Subcutaneous adipose tissue (tissue), 4 donors: ENCODE results near the gene ERN1. TPM values are rescaled to one million over a fixed set of nuclear protein-coding genes. Genes with fewer than 3 reads are reported as not detected.

Experiments
- total RNA-seq, 4 donors: library from RNA; depleted of rRNA; stranded (reverse); fragments of >200 nt; gene quantifications; one replicate each; pipeline ENCODE4 v1.1.0, GENCODE V29; 2016
- TF ChIP-seq, protein P1 (sequence below): fragments of 450-650 bp; IDR thresholded peaks from one replicate; pipeline ENCODE4 v1.5.1; 2016; ENCODE audit warnings: low read depth, mild to moderate bottlenecking, control low read depth, antibody characterized with exemption, moderate library complexity

ERN1 gene
- total RNA-seq, 4 donors from 2014 or later: 9.6 to 13.1 (median 11.7) TPM

DNA sequence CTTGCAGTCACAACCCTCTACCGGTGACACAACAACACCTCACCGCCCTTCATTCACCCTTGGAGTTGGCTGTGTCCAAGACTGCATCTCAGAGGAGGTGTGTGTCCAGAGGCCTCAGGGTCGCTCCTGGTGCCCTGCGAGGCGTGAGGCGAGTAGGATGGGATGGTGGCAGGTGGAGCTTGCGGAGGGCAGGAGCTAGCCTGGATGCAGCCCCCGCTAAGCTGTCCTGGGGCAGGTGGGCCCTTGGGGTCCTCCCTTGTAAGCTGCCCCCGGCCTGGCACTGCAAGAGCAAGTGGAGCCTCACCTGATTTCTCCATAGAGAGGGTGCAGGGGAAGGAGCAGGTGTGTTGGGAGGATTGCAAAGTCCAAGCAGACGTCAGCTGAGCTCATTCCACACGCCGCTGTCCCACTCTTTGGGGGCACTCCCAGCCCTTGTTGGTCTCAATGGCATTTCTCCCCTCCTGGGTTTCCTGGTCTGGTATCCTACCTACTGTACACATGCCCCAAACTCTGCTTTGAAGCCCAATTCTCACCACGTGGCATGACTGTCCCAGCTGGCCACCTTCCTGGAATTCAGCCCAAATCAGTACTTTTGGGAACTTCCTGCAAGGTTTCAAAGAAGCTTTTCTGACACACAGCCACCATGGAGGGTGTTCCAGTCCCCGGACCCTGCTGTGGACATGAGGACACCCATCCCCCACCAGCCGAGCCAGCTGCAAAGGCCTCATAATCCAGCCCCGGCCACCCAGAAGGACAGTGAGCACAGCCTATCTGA is 91.4 kb downstream of the ERN1 start:
- TF ChIP-seq, protein P1, sequence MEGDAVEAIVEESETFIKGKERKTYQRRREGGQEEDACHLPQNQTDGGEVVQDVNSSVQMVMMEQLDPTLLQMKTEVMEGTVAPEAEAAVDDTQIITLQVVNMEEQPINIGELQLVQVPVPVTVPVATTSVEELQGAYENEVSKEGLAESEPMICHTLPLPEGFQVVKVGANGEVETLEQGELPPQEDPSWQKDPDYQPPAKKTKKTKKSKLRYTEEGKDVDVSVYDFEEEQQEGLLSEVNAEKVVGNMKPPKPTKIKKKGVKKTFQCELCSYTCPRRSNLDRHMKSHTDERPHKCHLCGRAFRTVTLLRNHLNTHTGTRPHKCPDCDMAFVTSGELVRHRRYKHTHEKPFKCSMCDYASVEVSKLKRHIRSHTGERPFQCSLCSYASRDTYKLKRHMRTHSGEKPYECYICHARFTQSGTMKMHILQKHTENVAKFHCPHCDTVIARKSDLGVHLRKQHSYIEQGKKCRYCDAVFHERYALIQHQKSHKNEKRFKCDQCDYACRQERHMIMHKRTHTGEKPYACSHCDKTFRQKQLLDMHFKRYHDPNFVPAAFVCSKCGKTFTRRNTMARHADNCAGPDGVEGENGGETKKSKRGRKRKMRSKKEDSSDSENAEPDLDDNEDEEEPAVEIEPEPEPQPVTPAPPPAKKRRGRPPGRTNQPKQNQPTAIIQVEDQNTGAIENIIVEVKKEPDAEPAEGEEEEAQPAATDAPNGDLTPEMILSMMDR: no peak

DNA sequence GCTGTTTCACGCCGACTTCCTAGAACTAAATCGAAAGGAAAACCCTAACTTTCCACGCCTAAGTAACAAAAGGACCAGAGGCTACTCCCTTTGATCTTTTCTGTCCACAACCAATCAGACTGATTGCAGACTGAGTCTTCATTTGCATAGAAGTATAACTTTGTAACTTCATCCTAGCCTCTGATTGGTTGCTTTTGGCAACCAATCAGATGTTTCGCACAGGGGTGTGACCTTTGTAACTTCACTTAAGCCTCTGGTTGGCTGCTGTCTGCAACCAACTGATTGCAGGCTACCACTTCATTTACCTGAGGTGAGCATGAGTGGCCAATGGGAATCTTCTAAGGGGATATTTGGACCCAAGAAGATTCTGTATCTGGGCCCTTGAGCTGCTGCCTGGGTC is 92.1 kb downstream of the ERN1 start:
- TF ChIP-seq, protein P1: no peak

DNA sequence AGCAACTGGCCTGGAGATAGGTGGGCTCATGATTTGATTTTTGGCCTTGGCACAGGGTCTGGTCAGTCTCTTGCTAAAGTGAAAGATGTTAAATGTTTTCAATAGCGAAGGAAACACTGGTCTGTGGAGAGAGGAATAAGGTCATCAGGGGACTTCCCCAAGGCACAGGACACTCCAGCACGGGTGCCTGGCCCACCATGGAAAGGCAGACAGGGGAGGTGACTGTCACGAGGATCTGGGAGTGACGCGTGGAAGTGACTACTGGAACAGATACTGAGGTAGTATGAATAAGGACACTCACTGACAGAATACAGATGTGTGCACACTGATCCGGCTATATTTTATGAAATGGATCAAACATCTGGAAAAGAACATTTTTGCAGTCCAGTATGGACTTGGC is 92.8 kb downstream of the ERN1 start:
- TF ChIP-seq, protein P1: no peak

DNA sequence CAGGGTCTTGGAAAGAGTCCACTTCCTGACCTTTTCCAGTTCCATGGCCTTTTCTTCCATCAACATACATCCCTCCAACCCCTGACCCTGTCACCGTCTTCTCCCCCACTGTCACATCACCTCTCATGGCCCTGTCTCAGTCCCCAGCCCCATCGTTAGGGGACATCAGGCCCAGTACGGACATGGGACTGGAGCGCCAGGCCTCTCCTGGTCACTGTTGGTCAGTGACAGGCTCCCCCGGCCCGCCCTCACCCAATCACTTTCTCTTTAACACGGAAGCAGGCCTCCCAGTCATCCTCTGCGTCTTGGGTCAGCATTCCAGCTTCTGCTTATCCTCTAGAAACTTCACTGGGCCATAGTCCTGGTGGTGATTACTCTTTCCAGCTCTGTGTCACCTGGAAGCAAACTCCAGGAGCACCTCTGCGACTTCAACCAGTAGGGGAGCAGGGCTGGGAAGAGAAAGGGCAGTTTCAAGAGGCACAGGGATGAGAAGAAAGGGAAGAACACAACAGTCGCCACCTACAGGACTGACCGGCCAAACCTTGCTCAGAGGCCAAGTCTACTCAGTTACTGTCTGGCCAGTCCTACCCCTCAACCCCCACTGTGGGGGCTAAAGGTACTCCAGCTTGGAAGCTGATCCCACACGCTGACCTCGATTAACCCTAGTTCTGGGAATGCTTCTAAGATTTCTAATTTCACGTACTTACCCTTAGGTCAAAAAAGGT is 93.6 kb downstream of the ERN1 start:
- TF ChIP-seq, protein P1: no peak

DNA sequence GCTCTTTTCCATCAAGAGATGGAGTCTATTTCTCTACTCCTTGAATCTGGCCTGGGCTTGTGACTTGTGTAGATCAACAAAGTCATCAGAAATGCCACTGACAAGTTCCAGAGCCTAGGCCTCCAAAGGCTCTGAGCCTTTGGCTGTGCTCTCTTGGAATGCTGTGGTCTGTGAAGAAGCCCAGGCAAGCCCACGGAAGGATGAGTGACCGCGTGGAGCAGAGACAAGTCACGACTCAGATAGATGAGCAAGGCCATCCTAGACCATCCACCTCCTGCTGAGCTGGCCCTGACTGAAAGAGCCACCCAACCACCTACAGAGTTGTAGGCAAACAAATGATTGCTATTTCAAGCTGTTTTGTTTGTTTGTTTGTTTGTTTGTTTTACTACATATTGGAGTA is 97.9 kb downstream of the ERN1 start:
- TF ChIP-seq, protein P1: no peak

DNA sequence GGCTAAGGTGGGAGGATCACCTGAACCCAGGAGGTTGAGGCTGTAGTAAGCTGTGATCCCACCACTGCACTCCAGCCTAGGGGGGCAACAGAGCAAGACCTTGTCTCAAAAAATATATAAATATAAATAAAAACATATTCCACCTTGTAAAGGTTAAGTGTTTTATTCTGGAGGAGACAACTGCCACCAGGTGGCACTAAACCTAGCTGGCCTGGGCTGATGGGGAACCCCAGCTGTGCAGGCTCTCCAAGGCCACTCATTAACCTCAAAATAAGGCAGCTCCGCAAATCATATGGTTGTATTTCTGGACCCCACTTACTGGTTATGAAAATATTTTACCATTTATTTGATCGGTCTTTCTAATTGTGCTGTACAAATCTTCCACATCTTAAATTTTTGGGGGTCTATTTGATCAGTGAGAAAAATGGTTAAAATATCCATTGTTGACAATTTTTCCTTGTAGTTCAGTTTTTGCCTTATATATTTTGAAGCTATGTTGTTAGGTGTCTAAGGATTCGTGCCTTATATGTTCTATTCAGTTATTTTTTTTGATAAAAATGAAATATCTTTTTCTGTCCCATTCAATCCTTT is 101.0 kb downstream of the ERN1 start:
- TF ChIP-seq, protein P1: no peak

DNA sequence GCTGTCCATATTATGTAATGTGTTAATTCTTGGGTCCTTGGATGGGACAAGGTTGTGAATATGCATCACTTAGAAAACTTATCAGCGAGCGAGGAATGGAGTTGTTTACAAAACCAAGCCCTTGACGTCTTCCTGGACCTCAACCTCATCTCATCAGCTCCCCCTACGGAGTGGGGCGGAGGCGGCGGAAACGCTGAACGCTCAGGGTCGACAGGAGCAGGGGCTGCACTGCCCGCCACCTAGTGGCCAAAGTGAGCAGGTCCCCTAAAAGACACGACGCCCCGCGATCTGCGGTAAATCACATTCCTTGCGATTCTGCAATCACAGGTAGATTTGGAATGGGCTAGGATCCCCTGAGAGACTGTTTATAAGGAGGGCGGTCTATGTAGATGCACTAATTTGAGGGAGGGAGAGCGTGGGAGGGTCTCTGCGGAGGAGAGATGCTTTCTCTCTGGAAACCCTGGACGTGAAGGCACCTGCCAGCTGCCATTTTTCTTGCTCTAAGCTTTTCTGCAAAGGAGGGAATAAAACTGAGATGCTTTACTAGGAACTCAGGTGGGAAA is 104.1 kb downstream of the ERN1 start:
- TF ChIP-seq, protein P1: no peak
